GM21381 (cell line): Measurements from ENCODE around the gene ANGPTL8.

Experiments
- ATAC-seq: cut with Tn5 transposase; IDR thresholded peaks from one replicate; pipeline ENCODE4 v1.9.1; 2021; ENCODE audit warnings: mild to moderate bottlenecking, moderate library complexity; ENCODE audit not compliant: unreplicated experiment

Gene ANGPTL8

GRCh38 chr19:11236324-11237301, 2.8 kb upstream of the ANGPTL8 start:
- ATAC-seq, result no peak

- no peak for ATAC-seq
These were observed 2.1 kb upstream of the ANGPTL8 start for GRCh38 chr19:11237321-11237720.

GRCh38 chr19:11238041-11238440, 1.4 kb upstream of the ANGPTL8 start:
- no peak for ATAC-seq

GRCh38 chr19:11238781-11239376, 540 bp upstream of the ANGPTL8 start:
- no peak for ATAC-seq

- no peak for ATAC-seq
These were observed 607 bp downstream of the ANGPTL8 start for GRCh38 chr19:11240008-11240444.

GRCh38 chr19:11242025-11242424, 2.6 kb downstream of the ANGPTL8 start:
- no peak for ATAC-seq

- ATAC-seq, result no peak
These were observed 3.7 kb downstream of the ANGPTL8 start for GRCh38 chr19:11242864-11243797.

GRCh38 chr19:11243798-11244169, 4.4 kb downstream of the ANGPTL8 start:
- no peak for ATAC-seq

GRCh38 chr19:11244846-11245589, 5.6 kb downstream of the ANGPTL8 start:
- ATAC-seq, result no peak

GRCh38 chr19:11246941-11247340, 7.5 kb downstream of the ANGPTL8 start:
- ATAC-seq, result no peak

GRCh38 chr19:11247391-11247790, 8.0 kb downstream of the ANGPTL8 start:
- no peak for ATAC-seq

- no peak for ATAC-seq
These were observed 8.5 kb downstream of the ANGPTL8 start for GRCh38 chr19:11247934-11248333.

- no peak for ATAC-seq
These were observed 9.4 kb downstream of the ANGPTL8 start for GRCh38 chr19:11248852-11249251.

GRCh38 chr19:11251217-11251616, 11.8 kb downstream of the ANGPTL8 start:
- ATAC-seq, result no peak

- no peak for ATAC-seq
These were observed 12.4 kb downstream of the ANGPTL8 start for GRCh38 chr19:11251650-11252314.

- ATAC-seq, result no peak
These were observed 13.4 kb downstream of the ANGPTL8 start for GRCh38 chr19:11252665-11253355.

- ATAC-seq, result no peak
These were observed 15.2 kb downstream of the ANGPTL8 start for GRCh38 chr19:11254666-11255065.

- ATAC-seq, result no peak
These were observed 16.8 kb downstream of the ANGPTL8 start for GRCh38 chr19:11256189-11256588.

- ATAC-seq, result no peak
These were observed 18.5 kb downstream of the ANGPTL8 start for GRCh38 chr19:11257846-11258380.
